ENCODE measurements around the gene DDX31.

Gene DDX31

GRCh38 chr9:132546148-132547051 lies 123.4 kb downstream of the DDX31 start:
- no peak for DNase-seq (ENCODE audit: low read depth)

- DNase-seq (ENCODE audit: low read depth): no peak
These were observed 124.2 kb downstream of the DDX31 start for GRCh38 chr9:132545578-132545977.

- DNase-seq (ENCODE audit: low read depth): no peak
These were observed 125.8 kb downstream of the DDX31 start for GRCh38 chr9:132543960-132544359.

GRCh38 chr9:132543251-132543650 lies 126.5 kb downstream of the DDX31 start:
- DNase-seq (ENCODE audit: low read depth): no peak
